Activated T-cell treated with anti-CD3 and anti-CD28 coated beads for 48 hours (primary cell): ENCODE results near the gene SMIM20.
"Not testable (repeated sequence)": the region's sequence is repeated elsewhere in the genome, so short reads cannot be mapped to it uniquely, and the experiment has no call there.

Experiments used
- DNase-seq: peaks from one replicate; pipeline ENCODE4 v3.0.0-alpha.2; 2020; ENCODE audit warnings: low read depth

Gene SMIM20

GRCh38 chr4:25913851-25914669 is at the start of gene SMIM20:
Gene SMIM20 (plus strand): TSS chr4:25914220. CDS start chr4:25914314, 94 bp downstream.
- DNase-seq, result peak; percentile 85

GRCh38 chr4:25865586-25865985 is 48.4 kb upstream of the SMIM20 start:
- DNase-seq, result no peak

DNA sequence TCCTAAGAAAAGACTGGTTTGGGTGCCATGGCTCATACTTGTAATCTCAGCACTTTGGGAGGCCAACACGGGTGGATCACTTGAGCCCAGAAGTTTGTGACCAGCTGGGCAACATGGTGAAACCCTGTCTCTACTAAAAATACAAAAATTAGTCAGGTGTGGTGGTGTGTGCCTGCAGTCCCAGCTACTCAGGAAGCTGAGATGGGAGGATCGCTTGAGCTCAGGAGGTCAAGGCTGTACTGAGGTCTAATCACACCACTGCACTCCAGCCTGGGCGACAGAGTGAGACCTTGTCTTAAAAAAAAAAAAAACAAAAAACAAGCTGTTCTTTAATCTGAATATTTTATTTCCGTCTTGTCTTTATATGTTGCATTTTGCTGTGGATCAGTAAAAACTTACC is 47.6 kb upstream of the SMIM20 start:
- DNase-seq, result not testable (repeated sequence)

GRCh38 chr4:25867781-25868294 is 46.2 kb upstream of the SMIM20 start:
- DNase-seq, result no peak

DNA sequence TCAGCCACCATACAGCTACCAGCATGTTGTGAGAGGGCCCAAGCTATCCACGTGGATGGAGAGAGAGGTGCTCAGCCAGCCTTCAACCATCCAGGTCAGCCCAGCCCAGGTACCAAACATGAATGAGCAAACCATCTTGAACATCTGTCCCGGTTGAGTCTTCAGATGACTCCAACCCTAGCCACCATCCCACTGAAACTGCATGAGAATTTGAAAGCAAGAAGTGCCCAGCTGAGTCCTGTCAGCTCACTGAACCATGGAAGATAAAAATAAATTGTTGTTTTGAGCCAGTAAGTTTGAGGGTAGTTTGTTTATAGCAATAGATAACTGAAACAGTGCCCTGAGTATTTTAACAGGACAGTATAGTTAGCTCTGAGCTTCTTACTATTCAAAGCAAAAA is 43.9 kb upstream of the SMIM20 start:
- DNase-seq, result no peak

DNA sequence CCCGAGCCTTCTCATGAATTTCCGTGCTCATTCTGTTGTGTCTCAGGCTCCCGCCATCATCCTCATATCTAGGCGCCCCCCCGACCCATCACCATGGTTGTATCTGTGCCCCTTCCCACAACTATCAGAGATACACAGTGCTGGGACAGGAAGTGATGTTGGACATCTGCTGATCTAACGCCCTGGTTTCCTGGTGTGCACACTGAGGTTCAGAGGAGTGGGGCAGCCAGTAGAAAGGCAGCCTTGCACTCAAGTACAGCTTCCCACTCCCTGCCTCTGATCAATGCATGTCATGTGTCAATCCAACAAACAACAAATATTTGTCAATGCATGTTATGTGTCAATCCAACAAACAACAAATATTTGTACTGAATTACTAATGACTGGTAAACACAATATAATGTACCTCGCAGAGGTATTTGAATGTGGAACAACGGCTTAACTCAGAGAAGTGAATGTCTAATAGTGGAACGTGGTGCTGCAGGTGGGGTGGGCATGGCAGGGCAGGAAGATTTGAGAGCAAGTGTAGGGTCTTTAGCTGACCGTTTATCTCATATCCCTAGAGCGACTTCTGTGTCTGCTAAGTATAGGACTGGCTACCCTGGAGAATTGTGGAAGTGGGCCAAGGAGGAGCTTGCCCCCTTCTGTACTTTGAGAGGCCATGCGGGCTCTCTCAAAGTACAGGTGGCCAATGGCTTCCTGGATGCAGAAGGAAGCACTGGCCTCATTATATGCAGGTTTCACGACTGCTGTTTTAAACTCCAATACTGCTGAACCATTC is 41.0 kb upstream of the SMIM20 start:
- DNase-seq, result no peak

DNA sequence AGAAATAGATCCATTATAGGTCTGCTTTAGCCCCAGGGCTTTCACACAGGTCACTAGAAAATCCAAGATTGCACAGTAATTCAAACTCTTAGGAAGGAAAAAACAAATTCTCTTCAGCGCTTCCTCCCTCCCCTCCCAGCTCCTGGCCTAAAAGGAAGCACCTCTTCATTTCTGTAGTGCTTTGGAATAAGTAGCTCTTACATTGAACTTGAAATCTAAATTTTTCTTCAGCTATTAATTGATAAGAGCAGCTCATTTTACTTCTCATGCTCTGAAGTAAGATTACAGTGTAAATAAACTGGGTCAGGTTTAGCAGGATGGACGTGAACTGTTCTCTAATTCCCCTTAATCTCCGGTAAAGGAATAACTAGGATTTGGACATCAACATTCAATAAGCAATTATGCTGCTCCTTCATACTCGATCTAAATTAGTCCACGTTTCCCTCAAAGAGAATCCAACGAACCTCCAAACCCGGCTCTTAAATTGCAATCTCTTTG is 40.3 kb upstream of the SMIM20 start:
- no peak for DNase-seq

GRCh38 chr4:25874655-25875054 is 39.4 kb upstream of the SMIM20 start:
- DNase-seq, result no peak

DNA sequence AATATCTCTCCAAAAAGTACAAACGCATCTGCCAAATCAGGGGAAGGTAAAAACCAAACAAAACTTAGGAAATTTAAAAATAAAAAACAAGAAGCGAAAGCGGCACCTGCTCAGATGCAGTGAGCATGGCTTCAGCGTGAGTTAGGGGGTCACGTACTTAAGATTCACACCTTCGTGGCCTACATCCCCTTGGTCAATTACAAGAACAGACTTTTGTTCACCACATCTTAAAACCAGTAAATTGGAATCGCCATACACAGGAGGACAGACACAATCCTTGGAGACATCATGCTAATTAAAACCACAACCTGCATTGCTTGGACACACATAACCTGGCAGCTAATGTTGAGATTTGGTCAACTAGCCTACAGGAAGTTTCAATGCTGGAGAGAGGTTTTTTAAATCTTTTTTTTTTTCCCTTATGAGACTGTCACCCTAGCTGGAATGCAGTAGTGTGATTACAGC is 38.7 kb upstream of the SMIM20 start:
- DNase-seq, result no peak

GRCh38 chr4:25878676-25879075 is 35.3 kb upstream of the SMIM20 start:
- no peak for DNase-seq

GRCh38 chr4:25879091-25879584 is 34.9 kb upstream of the SMIM20 start:
- no peak for DNase-seq

DNA sequence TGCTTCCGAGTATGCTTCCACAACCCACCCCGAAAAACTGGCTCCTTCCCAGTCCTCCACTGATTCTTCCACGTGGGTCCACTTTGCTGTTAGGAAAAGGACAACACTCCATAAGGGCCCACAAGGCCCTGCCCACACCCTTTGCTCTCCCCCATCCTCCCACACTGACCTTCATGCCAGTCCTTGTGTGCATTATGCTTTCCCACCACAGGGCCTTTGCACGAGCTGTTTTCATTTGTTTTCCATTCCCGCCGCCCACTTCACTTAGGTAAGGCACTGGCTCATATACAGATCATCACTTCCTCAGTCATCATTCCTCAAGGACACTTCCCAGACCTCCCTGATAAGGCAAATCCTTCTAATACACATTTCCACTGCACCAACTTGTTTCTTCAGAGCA is 34.4 kb upstream of the SMIM20 start:
- no peak for DNase-seq

DNA sequence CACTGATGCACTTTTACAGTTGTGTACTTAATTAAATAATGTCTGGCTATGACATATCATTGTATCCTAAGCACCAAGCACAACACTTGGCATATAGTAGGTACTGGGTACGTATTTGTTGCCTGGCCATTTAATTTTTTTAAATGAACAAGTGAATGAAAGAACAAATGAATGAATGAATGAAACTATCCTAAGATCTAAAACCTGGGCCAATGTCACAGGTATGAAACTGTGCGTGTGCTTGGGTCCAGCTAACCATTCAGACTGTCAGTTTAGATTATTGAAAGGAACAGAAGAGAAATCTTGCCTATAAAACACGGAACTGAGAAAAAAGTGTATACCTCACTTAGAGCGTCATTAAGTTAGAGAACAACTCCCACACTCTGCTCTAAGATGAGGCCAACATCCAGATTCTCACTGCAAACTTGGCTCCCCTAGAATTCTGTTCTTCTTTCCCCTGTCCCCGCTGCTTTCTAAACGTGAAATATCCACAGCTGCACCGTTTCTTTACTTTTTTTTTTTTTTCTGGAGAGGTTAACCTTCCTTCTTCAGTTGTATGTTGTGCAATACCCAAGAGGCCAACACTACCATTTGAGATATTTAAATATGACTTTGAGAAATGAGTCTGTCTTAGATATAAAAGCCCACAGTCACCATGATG is 33.9 kb upstream of the SMIM20 start:
- DNase-seq, result no peak

GRCh38 chr4:25881193-25881592 is 32.8 kb upstream of the SMIM20 start:
- DNase-seq, result no peak

DNA sequence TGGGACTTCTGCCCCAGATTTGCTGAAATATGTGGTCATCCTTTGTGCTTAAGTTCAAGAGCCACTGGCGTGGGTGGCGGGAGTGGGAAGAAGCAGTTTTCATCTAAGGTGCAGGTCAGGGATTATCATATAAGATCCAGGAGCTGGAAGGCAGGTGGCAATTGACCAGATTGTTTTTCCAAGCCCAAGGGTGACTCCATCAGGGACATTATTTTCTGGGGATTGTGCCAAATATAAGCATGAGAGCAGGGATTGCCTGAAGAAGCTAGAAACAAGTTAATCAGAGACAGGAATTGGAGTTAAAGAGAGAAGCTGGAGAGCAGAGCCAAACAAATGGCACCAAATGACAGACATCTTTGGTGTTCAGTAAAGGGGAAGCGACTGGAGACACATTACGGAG is 31.8 kb upstream of the SMIM20 start:
- no peak for DNase-seq

DNA sequence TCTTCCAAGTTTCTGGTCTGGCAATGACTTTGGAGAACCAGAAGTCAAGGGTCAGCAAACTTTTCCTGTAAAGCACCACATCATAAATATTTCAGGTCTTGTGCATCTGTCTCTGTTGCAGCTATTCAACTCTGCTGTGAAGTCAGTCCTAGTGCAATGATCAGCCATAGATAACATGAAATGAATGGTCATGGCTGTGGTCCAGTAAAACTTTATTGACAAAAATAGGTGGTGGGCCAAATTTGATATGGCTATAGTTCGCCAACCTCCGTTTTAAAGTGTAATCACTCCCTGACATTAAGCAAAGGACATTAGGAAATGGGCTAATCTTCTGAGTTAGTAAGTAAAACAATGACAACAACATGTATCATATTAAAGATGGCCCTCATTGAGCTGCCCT is 30.5 kb upstream of the SMIM20 start:
- no peak for DNase-seq

DNA sequence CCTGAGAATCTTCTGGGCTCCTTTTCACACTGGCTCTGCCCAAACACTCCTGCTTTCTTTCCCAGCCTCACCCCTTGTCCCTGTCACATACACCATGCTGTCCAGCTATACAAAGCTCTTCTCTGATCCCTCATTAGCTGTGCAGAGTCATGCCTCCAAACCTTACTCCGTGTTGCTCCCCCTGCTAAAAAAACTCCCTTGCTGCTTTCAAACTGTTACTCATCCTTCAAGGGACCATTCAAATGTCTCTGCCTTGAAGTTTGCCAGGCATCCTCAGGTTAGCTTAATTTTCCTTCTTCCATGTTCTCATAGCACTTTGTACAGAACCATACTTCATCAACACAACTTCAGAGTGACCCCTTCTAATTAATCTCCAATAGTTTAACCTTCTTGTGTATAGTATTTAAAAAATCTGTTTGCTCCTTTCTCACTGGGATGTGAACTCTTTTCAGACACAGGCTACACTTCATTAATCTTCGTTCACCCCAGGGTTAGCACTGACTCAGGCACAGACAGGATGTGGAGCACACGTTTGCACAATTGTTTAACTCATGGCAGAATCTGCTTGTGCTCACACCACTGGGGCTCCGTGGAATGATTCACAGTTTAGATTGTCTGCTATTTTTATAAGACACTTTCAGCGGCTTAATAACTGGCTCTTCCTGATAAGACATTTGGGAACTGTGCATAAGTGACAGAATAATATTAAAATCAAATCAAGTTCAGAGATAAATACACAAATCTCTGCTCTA is 29.8 kb upstream of the SMIM20 start:
- DNase-seq, result no peak

DNA sequence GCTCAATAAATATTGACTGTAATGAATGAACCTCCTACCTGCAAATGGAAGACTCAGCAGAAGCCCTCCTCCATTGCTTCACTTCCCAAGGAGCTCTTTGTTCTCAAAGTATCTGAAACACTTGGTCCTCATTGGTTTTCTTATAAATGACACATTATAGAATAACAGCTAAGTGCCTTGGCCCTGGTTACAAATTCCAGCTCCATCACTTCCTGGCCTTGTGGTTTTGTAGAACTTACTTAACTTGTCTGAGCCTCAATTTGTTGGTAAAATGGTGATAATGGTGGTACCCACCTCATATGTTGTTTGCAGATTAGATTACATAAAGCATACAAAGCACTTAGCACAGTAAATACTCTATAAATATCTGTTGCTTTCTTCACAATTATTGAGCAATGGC is 25.2 kb upstream of the SMIM20 start:
- DNase-seq, result no peak

DNA sequence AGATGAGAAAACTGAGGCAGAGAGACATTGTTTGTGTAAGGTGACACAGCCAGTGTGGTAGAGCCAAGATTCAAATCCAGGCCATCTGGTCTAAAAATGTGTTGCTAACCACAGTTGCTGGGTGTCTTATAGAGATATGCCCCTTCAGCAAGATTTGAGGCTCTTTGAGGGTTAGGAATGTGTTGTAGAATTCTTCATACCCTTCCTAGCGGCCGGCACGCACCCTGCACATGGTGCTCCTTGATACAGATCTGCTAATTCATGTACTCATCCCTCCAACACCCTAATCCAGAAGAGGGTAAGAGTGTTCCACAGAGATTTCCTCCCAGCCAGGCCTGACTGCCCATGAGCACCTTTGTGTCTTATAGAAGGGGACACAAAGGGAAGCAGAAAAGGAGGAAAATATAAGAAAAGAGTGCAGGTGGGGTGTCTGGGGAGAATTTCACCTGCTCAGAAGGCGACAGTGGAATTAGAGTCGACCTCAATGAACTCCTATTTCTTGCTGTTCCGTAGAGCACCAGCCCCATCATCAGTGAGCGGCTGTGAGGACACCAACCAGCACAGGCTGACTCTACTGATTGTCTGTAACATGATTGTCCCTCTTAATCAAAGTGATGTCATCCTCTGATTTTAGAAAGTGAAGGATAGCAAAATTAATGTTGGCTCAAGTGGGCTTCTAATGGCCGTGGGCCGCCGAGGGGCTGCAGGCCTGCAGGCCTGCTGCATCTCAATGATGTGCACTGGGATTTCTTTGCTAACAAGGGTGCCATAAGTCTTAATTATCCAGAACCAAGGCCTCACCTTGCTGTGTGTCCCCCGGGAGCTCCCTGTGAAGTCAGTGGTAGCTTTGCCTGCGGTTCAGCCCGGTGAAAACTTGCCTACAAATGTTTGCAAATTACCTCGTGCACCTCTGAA is 24.2 kb upstream of the SMIM20 start:
- DNase-seq, result no peak
